Stimulated activated CD8-positive, alpha-beta memory T cell treated with anti-CD3 and anti-CD28 coated beads, Interleukin-15, amount 100 ng/mL, for 48 hours (primary cell): ENCODE data around the gene TPBG.
"Not testable (repeated sequence)": the region's sequence is repeated elsewhere in the genome, so short reads cannot be mapped to it uniquely, and the experiment has no call there.

Experiments
- DNase-seq, 2 donors: peaks; one replicate each; pipeline ENCODE4 v3.0.0-alpha.2; 2020; ENCODE audit warnings: low read depth in 2 of 2

TPBG gene

GRCh38 chr6:82374516-82374915 is 10.9 kb downstream of the TPBG start:
- no peak for DNase-seq

GRCh38 chr6:82376636-82377035 is 13.0 kb downstream of the TPBG start:
- no peak for DNase-seq

- DNase-seq: no peak
Measured at GRCh38 chr6:82380566-82381185, 17.1 kb downstream of the TPBG start.

GRCh38 chr6:82381278-82381677 is 17.7 kb downstream of the TPBG start:
- no peak for DNase-seq

- no peak for DNase-seq
Measured at GRCh38 chr6:82385102-82385501, 21.5 kb downstream of the TPBG start.

GRCh38 chr6:82385546-82385945 is 21.9 kb downstream of the TPBG start:
- DNase-seq: no peak

GRCh38 chr6:82385961-82386360 is 22.3 kb downstream of the TPBG start:
- no peak for DNase-seq

- DNase-seq: not testable (repeated sequence)
Measured at GRCh38 chr6:82394770-82395169, 31.2 kb downstream of the TPBG start.

GRCh38 chr6:82396964-82397751 is 33.5 kb downstream of the TPBG start:
- DNase-seq: no peak

GRCh38 chr6:82397962-82398692 is 34.5 kb downstream of the TPBG start:
- no peak for DNase-seq

- no peak for DNase-seq
Measured at GRCh38 chr6:82408952-82409431, 45.4 kb downstream of the TPBG start.

- no peak for DNase-seq
Measured at GRCh38 chr6:82410151-82410648, 46.6 kb downstream of the TPBG start.

GRCh38 chr6:82413868-82414267 is 50.3 kb downstream of the TPBG start:
- DNase-seq: no peak

- DNase-seq: no peak
Measured at GRCh38 chr6:82415820-82416219, 52.2 kb downstream of the TPBG start.

GRCh38 chr6:82416346-82416745 is 52.7 kb downstream of the TPBG start:
- no peak for DNase-seq
